Astrocyte (in vitro differentiated cells and primary cell): Measurements from ENCODE around the gene THOC6.

ENCODE experiments used
- CTCF ChIP-seq: IDR thresholded peaks from 2 replicates; pipeline ENCODE4 v1.5.1; 2011; ENCODE audit warnings: low read depth, mild to moderate bottlenecking, inconsistent platforms, low read length, moderate library complexity; ENCODE audit not compliant: insufficient read depth
- EZH2 ChIP-seq: IDR thresholded peaks from 2 replicates; pipeline ENCODE4 v1.6.1; 2012; ENCODE audit warnings: mild to moderate bottlenecking, low read length, inconsistent platforms; ENCODE audit not compliant: insufficient read depth

GRCh38 chr16:3000540-3000939, 23.3 kb upstream of the THOC6 start:
- TF ChIP-seq EZH2 (no peak), CTCF (no peak)
